Smooth muscle cell (in vitro differentiated cells): ENCODE measurements around the gene FAM81B. TPM values are rescaled to one million over a fixed set of nuclear protein-coding genes. Genes with fewer than 3 reads are reported as not detected.

ENCODE experiments used
- DNase-seq: peaks from one replicate; lab custom pipeline; 2025; ENCODE audit not compliant: unreplicated experiment; lab: John Stamatoyannopoulos, UW
- H2AFZ ChIP-seq: fragments of 200-600 bp; sonication (generic); 2 replicates; pipeline ENCODE4 v1.6.0; 2016; ENCODE audit warnings: antibody characterized with exemption, low read depth, mild to moderate bottlenecking
- H3F3A ChIP-seq: fragments of 200-600 bp; sonication (generic); 2 replicates; pipeline ENCODE4 v1.6.0; 2017; ENCODE audit warnings: antibody characterized with exemption, low read depth
- H3K27ac ChIP-seq: fragments of 200-600 bp; sonication (generic); 2 replicates; pipeline ENCODE4 v1.5.1; 2016; ENCODE audit warnings: low read depth, mild to moderate bottlenecking
- H3K27me3 ChIP-seq: fragments of 200-600 bp; sonication (generic); 2 replicates; pipeline ENCODE4 v1.6.1; 2016; ENCODE audit warnings: low read depth, mild to moderate bottlenecking
- H3K36me3 ChIP-seq: fragments of 200-600 bp; sonication (generic); 2 replicates; pipeline ENCODE4 v1.5.1; 2016; ENCODE audit warnings: low read depth
- H3K4me1 ChIP-seq: fragments of 200-600 bp; sonication (generic); 2 replicates; pipeline ENCODE4 v1.5.1; 2016; ENCODE audit warnings: low read depth
- H3K4me2 ChIP-seq: fragments of 200-600 bp; sonication (generic); 2 replicates; pipeline ENCODE4 v1.6.0; 2016; ENCODE audit warnings: mild to moderate bottlenecking
- H3K4me3 ChIP-seq: fragments of 200-600 bp; sonication (generic); 2 replicates; pipeline ENCODE4 v1.5.1; 2016; ENCODE audit warnings: mild to moderate bottlenecking
- H3K79me2 ChIP-seq: fragments of 200-600 bp; sonication (generic); 2 replicates; pipeline ENCODE4 v1.6.0; 2016; ENCODE audit warnings: low read depth, mild to moderate bottlenecking
- H3K9ac ChIP-seq: fragments of 200-600 bp; sonication (generic); 2 replicates; pipeline ENCODE4 v1.6.0; 2016; ENCODE audit warnings: low read depth
- H3K9me3 ChIP-seq: fragments of 200-600 bp; sonication (generic); replicated peaks from 2 replicates; pipeline ENCODE4 v1.5.1; 2016; ENCODE audit warnings: low read depth
- H4K20me1 ChIP-seq: fragments of 200-600 bp; sonication (generic); 2 replicates; pipeline ENCODE4 v1.6.0; 2016; ENCODE audit warnings: low read depth
- WGBS: methylation state at CpG from one replicate; pipeline ENCODE4 v1.1.7; 2016; ENCODE audit warnings: low lambda C conversion rate; 5-methylcytosine and 5-hydroxymethylcytosine counted together
- polyA plus RNA-seq: library from polyadenylated mRNA; unstranded; fragments of >200 nt; fragmentation: Nextera tagmentation; extraction: Ambion mirVana; gene quantifications from 2 replicates; pipeline ENCODE4 v1.2.1, GENCODE V29; 2016
- total RNA-seq: library from RNA; depleted of rRNA; stranded (reverse); fragments of >200 nt; gene quantifications from 2 replicates; pipeline ENCODE4 v1.2.3, GENCODE V29; 2014
- TF ChIP-seq, protein P1 (sequence below): fragments of 200-600 bp; sonication (generic); IDR thresholded peaks from 2 replicates; pipeline ENCODE4 v1.5.1; 2017; ENCODE audit warnings: borderline replicate concordance, mild to moderate bottlenecking, antibody characterized with exemption; ENCODE audit not compliant: insufficient read depth, poor library complexity, severe bottlenecking

Gene FAM81B
- total and polyA plus RNA-seq, 2 experiments from 2014 or later = not detected

GRCh38 chr5:95448789-95449188, 57.6 kb downstream of the FAM81B start:
- TF ChIP-seq, protein P1, sequence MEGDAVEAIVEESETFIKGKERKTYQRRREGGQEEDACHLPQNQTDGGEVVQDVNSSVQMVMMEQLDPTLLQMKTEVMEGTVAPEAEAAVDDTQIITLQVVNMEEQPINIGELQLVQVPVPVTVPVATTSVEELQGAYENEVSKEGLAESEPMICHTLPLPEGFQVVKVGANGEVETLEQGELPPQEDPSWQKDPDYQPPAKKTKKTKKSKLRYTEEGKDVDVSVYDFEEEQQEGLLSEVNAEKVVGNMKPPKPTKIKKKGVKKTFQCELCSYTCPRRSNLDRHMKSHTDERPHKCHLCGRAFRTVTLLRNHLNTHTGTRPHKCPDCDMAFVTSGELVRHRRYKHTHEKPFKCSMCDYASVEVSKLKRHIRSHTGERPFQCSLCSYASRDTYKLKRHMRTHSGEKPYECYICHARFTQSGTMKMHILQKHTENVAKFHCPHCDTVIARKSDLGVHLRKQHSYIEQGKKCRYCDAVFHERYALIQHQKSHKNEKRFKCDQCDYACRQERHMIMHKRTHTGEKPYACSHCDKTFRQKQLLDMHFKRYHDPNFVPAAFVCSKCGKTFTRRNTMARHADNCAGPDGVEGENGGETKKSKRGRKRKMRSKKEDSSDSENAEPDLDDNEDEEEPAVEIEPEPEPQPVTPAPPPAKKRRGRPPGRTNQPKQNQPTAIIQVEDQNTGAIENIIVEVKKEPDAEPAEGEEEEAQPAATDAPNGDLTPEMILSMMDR = no peak
- Histone ChIP-seq H3K9ac (no peak overlapping the region), H3K4me1 (peaks cover 16% of the 10 kb centered on the region), H3K27ac (no peak overlapping the region), H3F3A (peaks cover 6% of the 10 kb centered on the region), H3K27me3 (no peaks in the 10 kb centered on the region), H3K4me3 (no peak overlapping the region), H4K20me1 (no peaks in the 10 kb centered on the region), H2AFZ (no peak overlapping the region), H3K36me3 (no peaks in the 10 kb centered on the region), H3K79me2 (no peaks in the 10 kb centered on the region), H3K4me2 (no peak overlapping the region), H3K9me3 (no peaks in the 10 kb centered on the region)
- DNase-seq = no peak

GRCh38 chr5:95449460-95449859, 58.3 kb downstream of the FAM81B start:
- H4K20me1 ChIP-seq = no peaks in the 10 kb centered on the region
- H2AFZ ChIP-seq = no peak overlapping the region
- peaks cover 16% of the 10 kb centered on the region for H3K4me1 ChIP-seq
- no peak overlapping the region for H3K9ac ChIP-seq
- WGBS = 55% methylated on average over 2 of the region's 2 CpGs
- H3K36me3 ChIP-seq = no peaks in the 10 kb centered on the region
- H3K4me3 ChIP-seq = no peak overlapping the region
- H3K27me3 ChIP-seq = no peaks in the 10 kb centered on the region
- TF ChIP-seq, protein P1 = no peak
- no peaks in the 10 kb centered on the region for H3K9me3 ChIP-seq
- peaks cover 6% of the 10 kb centered on the region for H3F3A ChIP-seq
- DNase-seq = no peak
- H3K27ac ChIP-seq = no peak overlapping the region
- no peaks in the 10 kb centered on the region for H3K79me2 ChIP-seq
- no peak overlapping the region for H3K4me2 ChIP-seq

DNA sequence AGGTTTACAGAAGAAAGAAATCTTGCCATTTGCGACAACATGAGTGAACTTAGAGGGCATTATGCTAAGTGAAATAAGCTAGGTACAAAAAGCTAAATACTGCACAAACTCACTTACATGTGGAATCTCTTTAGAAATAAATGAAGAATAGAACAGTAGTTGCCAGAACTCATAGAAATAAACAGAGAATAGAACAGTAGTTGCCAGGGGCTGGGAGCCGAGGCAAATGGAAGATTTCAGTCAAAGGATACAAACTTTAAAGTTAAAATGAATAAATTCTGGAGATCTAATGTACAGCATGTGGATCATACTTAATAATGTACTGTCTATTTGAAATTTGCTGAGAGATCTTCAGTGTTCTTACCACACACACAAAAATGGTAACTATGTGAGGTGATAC, 63.4 kb downstream of the FAM81B start:
- H3F3A ChIP-seq = no peaks in the 10 kb centered on the region
- H3K4me2 ChIP-seq = no peak overlapping the region
- no peaks in the 10 kb centered on the region for H3K27me3 ChIP-seq
- H3K79me2 ChIP-seq = no peaks in the 10 kb centered on the region
- no peaks in the 10 kb centered on the region for H3K9me3 ChIP-seq
- no peak for DNase-seq
- no peaks in the 10 kb centered on the region for H4K20me1 ChIP-seq
- no peak overlapping the region for H3K9ac ChIP-seq
- H2AFZ ChIP-seq = no peak overlapping the region
- 74% methylated on average over 2 of the region's 2 CpGs for WGBS
- TF ChIP-seq, protein P1 = no peak
- no peak overlapping the region for H3K27ac ChIP-seq
- H3K4me1 ChIP-seq = no peaks in the 10 kb centered on the region
- H3K4me3 ChIP-seq = no peak overlapping the region
- H3K36me3 ChIP-seq = no peaks in the 10 kb centered on the region

GRCh38 chr5:95460665-95461064, 69.5 kb downstream of the FAM81B start:
- Histone ChIP-seq H3K4me3 (no peak overlapping the region), H3K79me2 (no peaks in the 10 kb centered on the region), H3K9ac (no peak overlapping the region), H3K27ac (no peak overlapping the region), H3K4me1 (no peaks in the 10 kb centered on the region), H4K20me1 (no peaks in the 10 kb centered on the region), H3K9me3 (no peaks in the 10 kb centered on the region), H3F3A (no peaks in the 10 kb centered on the region), H3K4me2 (no peak overlapping the region), H3K36me3 (peaks cover 23% of the 10 kb centered on the region), H3K27me3 (no peaks in the 10 kb centered on the region), H2AFZ (no peak overlapping the region)
- TF ChIP-seq, protein P1 = no peak
- WGBS = 95% methylated on average over 2 of the region's 2 CpGs
- DNase-seq = no peak
